ENCODE data around the gene OSBPL5. TPM values are rescaled to one million over a fixed set of nuclear protein-coding genes. Genes with fewer than 3 reads are reported as not detected.

The OSBPL5 gene
- total RNA-seq (2014; rRNA removed; shearing (Covaris generic)) (0.63 and 0.64 TPM in 2 replicates), total RNA-seq (2022) (2.7 and 6.9 TPM in 2 replicates), Bru-seq, nascent RNA (percentile 29 among the genes with signal in this experiment), BruChase-seq, experiment 1, labeled RNA remaining after a 6-hour chase (percentile 31 among the genes with signal in this experiment), BruChase-seq, experiment 2, labeled RNA remaining after a 2-hour chase (percentile 36 among the genes with signal in this experiment)
- long read RNA-seq, partial matches to known transcripts: 0 of 2 reads
- long read RNA-seq, other reads (novel, unspliced or antisense): 2 of 2 reads

- no TSS peak for BruUV-seq (replicated peaks)
- H3K4me1 ChIP-seq (ENCODE audit: insufficient read depth, low read length, poor library complexity, severe bottlenecking): no peaks in the 10 kb centered on the region
- ChIA-PET CTCF (ENCODE audit: unreplicated experiment) (no interaction called here), POLR2A (no interaction called here)
- no peaks in the 10 kb centered on the region for H3K79me2 ChIP-seq (ENCODE audit: insufficient read depth, low read depth, low read length)
- no peaks in the 10 kb centered on the region for H3K9me2 ChIP-seq (ENCODE audit: insufficient read depth, low read length)
- H3K9me3 ChIP-seq (ENCODE audit: low read length): no peaks in the 10 kb centered on the region
- intact Hi-C loops (cut with micrococcal nuclease; ENCODE audit: unreplicated experiment): no loop called here
- TF ChIP-seq EZH2phosphoT487 (IDR thresholded peaks at IDR 0.05; ENCODE audit: borderline replicate concordance, low read depth, low read length): no peak
- TF ChIP-seq, protein P1, sequence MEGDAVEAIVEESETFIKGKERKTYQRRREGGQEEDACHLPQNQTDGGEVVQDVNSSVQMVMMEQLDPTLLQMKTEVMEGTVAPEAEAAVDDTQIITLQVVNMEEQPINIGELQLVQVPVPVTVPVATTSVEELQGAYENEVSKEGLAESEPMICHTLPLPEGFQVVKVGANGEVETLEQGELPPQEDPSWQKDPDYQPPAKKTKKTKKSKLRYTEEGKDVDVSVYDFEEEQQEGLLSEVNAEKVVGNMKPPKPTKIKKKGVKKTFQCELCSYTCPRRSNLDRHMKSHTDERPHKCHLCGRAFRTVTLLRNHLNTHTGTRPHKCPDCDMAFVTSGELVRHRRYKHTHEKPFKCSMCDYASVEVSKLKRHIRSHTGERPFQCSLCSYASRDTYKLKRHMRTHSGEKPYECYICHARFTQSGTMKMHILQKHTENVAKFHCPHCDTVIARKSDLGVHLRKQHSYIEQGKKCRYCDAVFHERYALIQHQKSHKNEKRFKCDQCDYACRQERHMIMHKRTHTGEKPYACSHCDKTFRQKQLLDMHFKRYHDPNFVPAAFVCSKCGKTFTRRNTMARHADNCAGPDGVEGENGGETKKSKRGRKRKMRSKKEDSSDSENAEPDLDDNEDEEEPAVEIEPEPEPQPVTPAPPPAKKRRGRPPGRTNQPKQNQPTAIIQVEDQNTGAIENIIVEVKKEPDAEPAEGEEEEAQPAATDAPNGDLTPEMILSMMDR (conservative IDR thresholded peaks at IDR 0.05; ENCODE audit: low read length): no peak
- peak within 1 kb of the TSS; percentile 23 for H3K4me3 ChIP-seq (ENCODE audit: low read depth, low read length, poor library complexity, severe bottlenecking)
- H2AFZ ChIP-seq (ENCODE audit: low read length): no peak within 1 kb of the TSS
- H4K20me1 ChIP-seq (ENCODE audit: insufficient read depth, low read length): no peaks in the 10 kb centered on the region
- DNase-seq (ENCODE audit: low spot score): peak; percentile 12
- H3K36me3 ChIP-seq (ENCODE audit: insufficient read depth, low read length): no peaks in the 10 kb centered on the region
- H3K4me2 ChIP-seq (ENCODE audit: low read length): no peak within 1 kb of the TSS
- no peak within 1 kb of the TSS for H3K27ac ChIP-seq (ENCODE audit: low read depth, low read length, poor library complexity, severe bottlenecking)
These were observed at the start of gene OSBPL5 for GRCh38 chr11:3165152-3165705. Gene OSBPL5 (minus strand): TSS chr11:3165310. CDS start chr11:3129148, 36,162 bp downstream.

DNA sequence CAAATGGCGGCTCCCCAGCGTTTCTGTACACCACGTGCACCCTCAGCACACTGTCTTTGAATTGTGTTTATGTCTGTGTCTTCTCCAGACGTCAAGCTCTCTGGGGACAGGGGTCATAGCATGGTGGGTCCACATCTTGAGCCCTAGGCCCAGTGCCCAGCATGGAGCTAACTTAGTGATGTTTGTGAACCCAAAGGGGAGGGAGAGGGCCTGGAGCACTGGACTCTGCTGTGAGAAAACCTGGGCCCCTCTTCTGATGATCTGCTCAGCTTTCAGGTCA is 49.2 kb upstream of the OSBPL5 start:
- ChIA-PET CTCF (ENCODE audit: unreplicated experiment) (no interaction called here), POLR2A (no interaction called here)
- no peak for DNase-seq (ENCODE audit: low spot score)
- Histone ChIP-seq H3K79me2 (ENCODE audit: insufficient read depth, low read depth, low read length) (no peaks in the 10 kb centered on the region), H3K27ac (ENCODE audit: low read depth, low read length, poor library complexity, severe bottlenecking) (no peak overlapping the region), H4K20me1 (ENCODE audit: insufficient read depth, low read length) (no peaks in the 10 kb centered on the region), H3K4me2 (ENCODE audit: low read length) (no peak overlapping the region), H2AFZ (ENCODE audit: low read length) (no peak overlapping the region), H3K4me3 (ENCODE audit: low read depth, low read length, poor library complexity, severe bottlenecking) (no peak overlapping the region), H3K4me1 (ENCODE audit: insufficient read depth, low read length, poor library complexity, severe bottlenecking) (no peaks in the 10 kb centered on the region), H3K9me3 (ENCODE audit: low read length) (no peaks in the 10 kb centered on the region), H3K9me2 (ENCODE audit: insufficient read depth, low read length) (no peaks in the 10 kb centered on the region), H3K36me3 (ENCODE audit: insufficient read depth, low read length) (no peaks in the 10 kb centered on the region)
- TF ChIP-seq, protein P1 (conservative IDR thresholded peaks at IDR 0.05; ENCODE audit: low read length): no peak
- TF ChIP-seq EZH2phosphoT487 (IDR thresholded peaks at IDR 0.05; ENCODE audit: borderline replicate concordance, low read depth, low read length): no peak
- intact Hi-C loops (cut with micrococcal nuclease; ENCODE audit: unreplicated experiment): no loop called here
- no TSS peak for BruUV-seq (replicated peaks)

DNA sequence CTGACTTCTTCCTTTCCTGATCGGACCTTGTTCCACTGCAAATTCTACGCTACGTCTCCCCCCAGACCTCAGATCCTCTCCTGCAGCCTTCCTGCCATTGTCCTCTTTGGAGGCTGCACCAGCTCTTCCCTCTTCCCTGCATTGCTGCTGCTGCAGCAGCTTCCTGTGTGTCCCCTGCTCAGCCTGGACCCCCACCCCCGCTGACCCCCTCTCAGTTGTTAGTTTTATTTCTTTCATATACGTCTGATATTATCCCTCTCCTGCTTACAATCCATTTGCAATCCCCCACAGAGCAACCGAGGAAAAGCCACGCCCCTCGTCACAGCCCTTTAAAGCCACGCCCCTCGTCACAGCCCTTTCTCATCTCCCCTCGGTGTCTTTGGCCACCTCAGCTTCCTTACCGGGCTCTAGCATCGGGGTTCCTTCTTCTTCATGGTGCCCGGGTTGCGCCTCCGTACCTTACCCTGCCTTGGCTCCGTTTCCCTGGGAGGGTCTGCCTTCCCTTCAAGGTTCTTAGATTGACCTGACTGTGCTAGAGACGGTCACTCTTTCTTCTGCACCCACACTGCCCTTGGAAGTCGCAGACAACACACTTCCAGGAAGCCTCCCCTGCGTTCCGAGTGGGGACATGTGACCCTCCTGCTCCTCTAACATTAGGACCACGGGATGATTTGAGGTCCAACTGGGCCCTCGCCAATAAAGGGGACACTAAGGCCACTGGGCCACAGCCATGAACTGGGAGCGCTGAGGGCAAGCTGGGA is 48.7 kb upstream of the OSBPL5 start:
- Histone ChIP-seq H3K4me3 (ENCODE audit: low read depth, low read length, poor library complexity, severe bottlenecking) (no peak overlapping the region), H3K27ac (ENCODE audit: low read depth, low read length, poor library complexity, severe bottlenecking) (no peak overlapping the region), H3K9me2 (ENCODE audit: insufficient read depth, low read length) (no peaks in the 10 kb centered on the region), H4K20me1 (ENCODE audit: insufficient read depth, low read length) (no peaks in the 10 kb centered on the region), H3K36me3 (ENCODE audit: insufficient read depth, low read length) (no peaks in the 10 kb centered on the region), H2AFZ (ENCODE audit: low read length) (no peak overlapping the region), H3K4me1 (ENCODE audit: insufficient read depth, low read length, poor library complexity, severe bottlenecking) (no peaks in the 10 kb centered on the region), H3K4me2 (ENCODE audit: low read length) (no peak overlapping the region), H3K79me2 (ENCODE audit: insufficient read depth, low read depth, low read length) (no peaks in the 10 kb centered on the region), H3K9me3 (ENCODE audit: low read length) (no peaks in the 10 kb centered on the region)
- intact Hi-C loops (cut with micrococcal nuclease; ENCODE audit: unreplicated experiment): no loop called here
- BruUV-seq (replicated peaks): no TSS peak
- no peak for DNase-seq (ENCODE audit: low spot score)
- TF ChIP-seq, protein P1 (conservative IDR thresholded peaks at IDR 0.05; ENCODE audit: low read length): no peak
- no peak for TF ChIP-seq EZH2phosphoT487 (IDR thresholded peaks at IDR 0.05; ENCODE audit: borderline replicate concordance, low read depth, low read length)
- CTCF ChIA-PET (ENCODE audit: unreplicated experiment): no interaction called here
- POLR2A ChIA-PET: no interaction called here

Measured in OCI-LY7 (cell line).